ENCODE measurements around the gene HSPE1.
"Not testable (repeated sequence)": the region's sequence is repeated elsewhere in the genome, so short reads cannot be mapped to it uniquely, and the experiment has no call there.

HSPE1 gene

DNA sequence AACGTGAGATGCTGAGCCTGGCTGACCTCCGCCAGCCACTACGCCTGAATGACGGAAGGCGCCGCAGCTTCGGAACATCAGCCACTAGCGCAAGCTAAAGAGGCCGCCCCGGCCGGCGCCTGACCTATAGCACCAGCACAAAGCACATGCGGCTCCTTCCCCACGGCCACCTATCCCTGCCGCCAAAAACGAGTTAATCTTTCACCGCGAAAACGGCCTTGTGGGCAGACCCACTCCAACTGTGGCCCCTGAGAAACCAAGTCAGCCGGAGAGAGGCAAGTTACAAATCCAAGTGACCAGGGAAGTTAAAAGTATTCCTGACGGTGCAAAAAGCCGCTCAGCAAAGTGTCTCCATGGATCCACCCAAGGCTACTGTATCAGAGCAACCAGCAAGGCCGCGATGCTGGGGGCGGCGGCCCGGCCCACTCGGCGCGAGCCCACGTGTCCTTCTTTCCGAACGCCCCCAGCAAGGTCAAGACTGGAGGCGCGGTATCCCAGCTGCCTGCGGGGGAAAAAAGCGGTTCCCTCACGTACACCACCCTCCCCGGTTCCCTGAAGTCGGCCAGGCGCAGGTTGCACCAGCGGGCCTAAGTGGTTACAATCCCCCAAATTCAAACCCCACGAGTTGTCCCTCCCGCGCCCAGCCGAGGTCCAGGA, 1.1 kb upstream of the HSPE1 start:
- DNase-seq: no peak

GRCh38 chr2:197500503-197501131, 438 bp downstream of the HSPE1 start:
- DNase-seq: no peak

- no peak for DNase-seq
These were observed 2.0 kb downstream of the HSPE1 start for GRCh38 chr2:197502201-197502600.

GRCh38 chr2:197502685-197503084, 2.5 kb downstream of the HSPE1 start:
- no peak for DNase-seq

DNA sequence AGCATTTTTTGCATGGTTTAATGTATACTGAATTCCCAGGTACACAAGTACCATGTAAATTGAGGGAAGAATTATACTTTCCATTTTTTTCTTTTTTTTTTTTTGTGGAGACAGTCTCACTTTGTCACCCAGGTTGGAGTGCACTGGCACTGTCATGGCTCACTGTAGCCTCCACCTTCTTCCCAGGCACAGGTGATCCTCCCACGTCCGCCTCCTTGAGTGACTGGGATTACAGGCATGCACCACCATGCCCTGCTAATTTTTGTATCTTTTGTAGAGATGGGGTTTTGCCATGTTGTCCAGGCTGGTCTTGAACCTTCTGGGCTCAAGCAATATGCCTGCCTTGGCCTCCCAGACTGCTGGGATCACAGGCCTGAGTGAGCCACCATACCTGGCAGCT, 3.8 kb downstream of the HSPE1 start:
- no peak for DNase-seq

DNA sequence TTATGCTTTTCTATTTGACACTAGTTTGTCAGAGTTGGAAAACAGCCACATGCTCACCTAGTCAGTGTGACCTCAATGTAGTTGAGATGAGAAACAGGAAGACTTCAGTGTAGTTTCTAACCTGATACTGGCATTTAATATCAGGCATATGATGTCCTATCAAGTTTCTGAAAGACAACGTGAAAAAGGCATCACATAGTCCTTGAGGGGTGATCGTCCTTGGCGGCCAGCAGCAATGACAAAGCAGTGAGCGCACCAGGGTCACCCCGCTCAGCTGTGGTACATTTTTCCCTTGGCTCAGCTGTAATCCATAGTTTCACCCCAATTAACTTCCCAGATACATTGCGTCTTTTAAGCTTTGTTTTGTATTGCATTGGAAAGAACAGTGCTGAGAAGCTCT, 4.3 kb downstream of the HSPE1 start:
- DNase-seq: no peak

DNA sequence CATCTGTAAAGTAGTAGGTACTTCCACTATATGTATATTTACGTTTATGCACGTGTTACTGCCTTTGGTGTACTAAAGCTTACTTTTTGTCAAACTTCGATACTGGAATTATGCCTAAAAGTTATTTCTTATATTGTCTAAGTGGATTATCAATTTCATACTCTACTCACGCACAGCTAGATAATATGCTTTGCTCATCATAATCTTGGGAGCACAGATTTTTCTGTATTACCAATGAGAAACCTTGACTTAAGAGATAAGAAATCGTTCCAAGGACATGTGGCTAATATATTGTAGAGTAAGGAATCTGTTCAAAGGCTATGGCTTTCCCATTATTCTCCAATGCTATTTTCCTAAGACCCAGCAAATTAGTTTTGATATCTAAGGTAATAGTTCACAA, 6.5 kb downstream of the HSPE1 start:
- no peak for DNase-seq

GRCh38 chr2:197513915-197514314, 13.7 kb downstream of the HSPE1 start:
- DNase-seq: no peak

DNA sequence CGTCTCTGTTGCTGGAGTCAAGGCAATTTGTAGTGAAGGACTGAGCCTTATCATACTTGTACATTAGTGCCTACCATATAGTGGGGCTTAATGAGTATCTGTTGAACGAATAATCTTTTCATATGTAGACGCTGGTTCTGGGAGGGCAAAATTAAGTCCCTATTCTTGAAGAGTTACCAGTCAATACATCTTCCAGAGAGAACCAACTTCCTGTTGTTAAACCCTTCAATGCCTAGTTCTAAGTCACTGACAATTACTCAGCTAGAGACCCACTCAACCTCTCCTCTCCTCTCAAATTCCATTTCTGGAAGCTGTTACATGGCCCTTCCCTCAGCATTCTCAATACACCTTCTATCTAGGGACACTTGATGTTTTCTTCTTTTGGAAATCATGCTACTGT, 14.6 kb downstream of the HSPE1 start:
- no peak for DNase-seq

GRCh38 chr2:197515315-197515738, 15.1 kb downstream of the HSPE1 start:
- DNase-seq: peak; percentile 82

DNA sequence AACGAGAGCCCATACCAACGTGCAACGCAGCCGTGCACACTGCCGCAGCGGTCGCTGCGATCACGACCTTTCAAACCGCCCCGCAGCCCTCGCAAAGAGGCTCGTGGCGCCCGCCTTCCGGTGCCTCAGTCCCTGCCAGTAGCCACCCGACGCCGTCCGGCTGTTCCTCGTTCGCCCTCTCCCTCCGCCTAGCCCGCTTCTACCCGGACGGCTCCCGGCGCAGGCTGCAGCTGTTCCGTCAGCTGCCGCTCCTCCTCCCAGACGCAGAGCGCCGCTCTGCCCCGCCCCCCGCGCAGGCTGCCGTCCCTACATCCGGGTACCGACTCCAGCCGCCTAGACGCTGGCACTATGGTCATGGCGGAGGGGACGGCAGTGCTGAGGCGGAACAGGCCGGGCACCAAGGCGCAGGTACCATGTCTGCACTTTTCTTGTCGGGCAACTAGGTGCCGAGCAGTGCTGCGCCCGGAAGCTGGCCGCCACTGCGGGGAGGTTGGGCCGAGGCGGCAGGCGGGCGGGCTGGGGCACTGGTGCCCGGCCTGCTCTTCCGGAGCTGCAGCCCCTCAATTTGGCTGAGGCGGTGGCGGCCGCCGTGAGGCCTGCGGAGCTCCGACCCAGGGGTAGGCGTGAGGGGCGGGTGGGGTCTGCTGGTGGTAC, 15.7 kb downstream of the HSPE1 start, which contains the start of gene MOB4:
TSS of gene MOB4 (plus strand) at position 328 of the 654 bp plus-strand sequence. CDS start at position 349, 21 bp downstream.
- DNase-seq: peak; percentile 88

DNA sequence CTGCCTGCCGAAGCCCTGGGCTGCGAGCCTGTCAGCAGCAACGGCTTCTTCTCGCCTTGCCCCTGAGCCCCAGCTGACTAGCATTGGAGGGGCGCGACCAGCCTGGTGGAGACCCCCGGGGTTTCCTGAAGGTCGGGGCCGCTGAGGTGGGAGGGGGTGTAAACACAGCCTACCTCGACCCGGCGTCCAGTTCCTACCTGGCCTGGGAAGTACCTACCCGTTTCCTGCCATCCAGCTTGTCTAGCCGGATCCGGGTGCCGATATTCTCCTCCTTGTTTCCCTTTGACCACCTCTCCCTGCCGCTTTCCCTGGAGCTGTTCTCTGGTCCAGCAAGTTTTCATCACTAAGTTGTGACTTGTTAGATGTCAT, 16.2 kb downstream of the HSPE1 start:
- no peak for DNase-seq

DNA sequence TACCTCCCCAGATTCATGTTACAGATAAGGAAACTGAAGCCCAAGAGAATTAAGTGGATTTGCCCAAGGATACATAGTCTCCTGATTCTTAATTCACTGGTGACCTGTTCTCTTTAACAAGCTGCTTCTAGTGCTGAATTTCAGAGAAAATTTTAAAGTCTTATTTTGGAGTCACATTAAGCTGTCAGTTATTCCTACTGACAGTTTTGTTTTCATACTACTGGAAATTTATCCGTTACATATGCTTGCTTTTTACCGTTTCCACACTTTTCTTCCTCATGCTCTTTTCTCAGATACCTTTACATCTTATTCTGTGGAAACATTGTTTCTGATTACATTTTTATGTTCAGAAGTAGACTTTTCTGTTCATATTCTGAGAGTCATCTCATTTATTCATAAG, 17.0 kb downstream of the HSPE1 start:
- no peak for DNase-seq

DNA sequence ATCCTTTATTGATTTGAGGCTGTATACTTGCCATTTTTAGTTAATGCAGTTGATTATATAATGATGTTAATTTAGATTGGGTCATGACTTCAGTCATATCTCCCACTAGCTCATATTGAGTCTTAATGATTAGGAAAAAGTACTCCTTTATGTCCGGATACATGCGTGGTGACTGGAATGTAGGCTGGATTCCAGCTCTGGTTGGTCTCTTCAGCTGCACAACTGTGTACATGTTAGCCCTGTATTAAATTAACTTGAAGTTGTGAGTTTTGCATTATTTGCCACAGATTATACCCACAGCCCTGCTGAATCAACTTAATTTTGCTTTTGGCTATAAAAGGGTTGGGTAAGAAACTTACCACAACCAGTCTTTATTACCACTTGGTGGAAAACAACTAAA, 38.2 kb downstream of the HSPE1 start:
- DNase-seq: no peak

- DNase-seq: no peak
These were observed 39.6 kb downstream of the HSPE1 start for GRCh38 chr2:197539734-197540133.

- no peak for DNase-seq
These were observed 43.0 kb downstream of the HSPE1 start for GRCh38 chr2:197543206-197543605.

- no peak for DNase-seq
These were observed 47.2 kb downstream of the HSPE1 start for GRCh38 chr2:197547163-197547900.

- no peak for DNase-seq
These were observed 48.4 kb downstream of the HSPE1 start for GRCh38 chr2:197548582-197548981.

GRCh38 chr2:197551260-197551659, 51.1 kb downstream of the HSPE1 start:
- DNase-seq: not testable (repeated sequence)
